HepG2 (cell line): Measurements from ENCODE around the gene MYH10. TPM values are rescaled to one million over a fixed set of nuclear protein-coding genes. Genes with fewer than 3 reads are reported as not detected.
A peak's percentile ranks its signal among the peaks of the same experiment; 100 is the strongest.

Experiments used
- LCORL ChIP-seq, 2 experiments: fragments of 450-650 bp in 1 of 2; sonication (generic) in 1 of 2; formaldehyde crosslinking in 1 of 2; IDR thresholded peaks; 2 replicates each; pipeline versions ENCODE4 v1.5.0 to v1.6.1; 2017 to 2020; ENCODE audit warnings: antibody characterized with exemption in 1 of 2, missing genetic modification reagents in 1 of 2
- NCOA2 ChIP-seq: sonication (generic); formaldehyde crosslinking; IDR thresholded peaks from 2 replicates; pipeline ENCODE4 v1.8.0; 2022; ENCODE audit warnings: inconsistent platforms
- RBFOX2 ChIP-seq: fragments of 200-400 bp; formaldehyde crosslinking; IDR thresholded peaks from 2 replicates; pipeline ENCODE4 v1.6.1; 2017; ENCODE audit warnings: low read depth, mild to moderate bottlenecking, low read length
- SCMH1 ChIP-seq: sonication (generic); formaldehyde crosslinking; IDR thresholded peaks from 2 replicates; pipeline ENCODE4 v1.9.0; 2021; ENCODE audit warnings: missing genetic modification reagents, mild to moderate bottlenecking, borderline replicate concordance
- YY1 ChIP-seq: IDR thresholded peaks from 2 replicates; pipeline ENCODE4 v1.6.1; 2011; ENCODE audit warnings: low read length, low read depth, moderate library complexity, mild to moderate bottlenecking; ENCODE audit not compliant: insufficient read depth, insufficient replicate concordance
- ZBTB3 ChIP-seq: sonication (generic); formaldehyde crosslinking; IDR thresholded peaks from 2 replicates; pipeline ENCODE4 v1.4.0; 2020; ENCODE audit warnings: low read depth, mild to moderate bottlenecking, moderate library complexity, missing genetic modification reagents, borderline replicate concordance
- ZKSCAN8 ChIP-seq: IDR thresholded peaks from 2 replicates; pipeline ENCODE4 v1.6.1; 2016; ENCODE audit warnings: borderline replicate concordance, missing genetic modification reagents, missing compliant biosample characterization
- ZNF12 ChIP-seq: sonication (generic); formaldehyde crosslinking; IDR thresholded peaks from 2 replicates; pipeline ENCODE4 v1.5.0; 2020; ENCODE audit warnings: missing genetic modification reagents
- ZNF124 ChIP-seq: sonication (generic); formaldehyde crosslinking; IDR thresholded peaks from 2 replicates; pipeline ENCODE4 v1.4.0; 2020; ENCODE audit warnings: missing genetic modification reagents
- ZNF253 ChIP-seq: sonication (generic); formaldehyde crosslinking; IDR thresholded peaks from 2 replicates; pipeline ENCODE4 v1.8.0; 2022; ENCODE audit warnings: mild to moderate bottlenecking, missing genetic modification reagents, borderline replicate concordance
- ZNF530 ChIP-seq: sonication (generic); formaldehyde crosslinking; IDR thresholded peaks from 2 replicates; pipeline ENCODE4 v1.5.0; 2020; ENCODE audit warnings: low read depth, mild to moderate bottlenecking, missing genetic modification reagents
- ZNF547 ChIP-seq: sonication (generic); formaldehyde crosslinking; IDR thresholded peaks from 2 replicates; pipeline ENCODE4 v1.5.1; 2020; ENCODE audit warnings: mild to moderate bottlenecking, missing genetic modification reagents
- ZNF549 ChIP-seq: sonication (generic); formaldehyde crosslinking; IDR thresholded peaks from 2 replicates; pipeline ENCODE4 v1.5.0; 2020; ENCODE audit warnings: missing genetic modification reagents
- polyA plus RNA-seq, 8 experiments: library from polyadenylated mRNA; depleted of rRNA in 3 of 8; stranded (reverse) in 7 of 8; unstranded in 1 of 8; fragments of >200 nt; fragmentation: Illumina TruSeq in 4 of 8; extraction: Trizol in 4 of 8; gene quantifications; 2 replicates each; pipeline versions ENCODE4 v1.2.1 to v1.2.3, GENCODE V29; 2011 to 2016; ENCODE audit warnings: low read depth in 4 of 8, missing spikeins in 1 of 8, mixed read lengths in 1 of 8; ENCODE audit not compliant: insufficient read depth in 1 of 8
- total RNA-seq, 5 experiments: library from RNA; depleted of rRNA; stranded (reverse); fragments of >200 nt; fragmentation: Illumina TruSeq; extraction: Trizol; gene quantifications; 2 replicates each; pipeline ENCODE4 v1.2.3, GENCODE V29; 2016; ENCODE audit warnings: low read depth in 1 of 5
- TF ChIP-seq, protein P1 (sequence below): sonication (generic); formaldehyde crosslinking; IDR thresholded peaks from 2 replicates; pipeline ENCODE4 v1.8.1; 2023; ENCODE audit warnings: mild to moderate bottlenecking, inconsistent platforms, moderate library complexity, missing genetic modification reagents, borderline replicate concordance
- TF ChIP-seq, protein P2 (sequence below), 2 experiments: sonication (generic) in 1 of 2; formaldehyde crosslinking in 1 of 2; IDR thresholded peaks; 2 replicates each; pipeline versions ENCODE4 v1.4.0 to v1.6.1; 2016 to 2020; ENCODE audit warnings: borderline replicate concordance in 1 of 2, low read depth in 1 of 2, mild to moderate bottlenecking in 1 of 2, missing genetic modification reagents in 1 of 2
- TF ChIP-seq, protein P3 (sequence below): IDR thresholded peaks from 2 replicates; pipeline ENCODE4 v1.6.1; 2016
- TF ChIP-seq, protein P4 (sequence below): sonication (generic); formaldehyde crosslinking; conservative IDR thresholded peaks from 2 replicates; pipeline ENCODE4 v1.4.0; 2020; ENCODE audit warnings: missing genetic modification reagents
- TF ChIP-seq, protein P5 (sequence below): sonication (generic); formaldehyde crosslinking; conservative IDR thresholded peaks from 2 replicates; pipeline ENCODE4 v1.4.0; 2020; ENCODE audit warnings: missing genetic modification reagents

MYH10 gene
- total and polyA plus RNA-seq, 2 of the 13 experiments (the other 11 are each of a cell fraction or from before 2014, with no cell fraction given), result 43.4 to 68.6 TPM

DNA sequence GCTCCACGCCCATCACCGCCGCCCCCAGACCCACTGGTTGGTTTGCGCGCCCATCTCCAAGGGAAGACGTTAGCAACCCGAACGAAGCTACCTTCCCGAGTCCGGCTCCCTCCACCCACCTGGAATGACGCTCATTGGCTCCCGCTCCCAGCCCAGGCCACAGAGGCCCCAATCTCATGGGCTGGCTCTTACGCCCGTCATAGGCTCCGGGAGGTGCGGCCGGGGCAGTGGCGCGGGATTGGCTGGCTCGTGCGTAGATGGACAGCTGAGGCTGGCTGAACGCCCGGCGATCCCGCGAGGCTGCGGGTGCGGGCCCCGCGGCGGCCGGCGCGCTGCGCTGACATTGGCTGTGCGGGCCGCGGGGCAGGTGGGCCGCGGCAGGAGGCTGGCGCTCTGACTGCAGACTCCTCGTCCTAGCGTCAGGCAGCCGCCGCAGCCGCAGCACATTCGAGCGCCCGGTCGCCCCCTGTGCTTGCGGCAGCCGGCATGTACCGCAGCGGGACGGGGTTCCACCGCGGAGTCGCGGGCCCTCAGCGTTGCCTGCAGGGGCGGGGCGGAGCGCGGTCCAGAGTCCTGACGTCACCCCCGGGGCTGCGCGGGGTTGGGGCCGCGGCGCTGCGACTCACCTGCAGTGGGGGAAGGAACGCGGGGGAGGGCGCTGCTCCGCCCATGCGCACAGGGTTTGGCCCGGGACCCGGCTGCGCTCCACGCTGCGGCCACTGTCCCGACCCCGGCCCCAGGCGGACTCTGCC, 453 bp upstream of the MYH10 start (continued):
- TF ChIP-seq ZNF549 (CRISPR knock-in tag) (no peak), RBFOX2 (peak; percentile 92), ZNF530 (CRISPR knock-in tag) (no peak), NCOA2 (CRISPR knock-in tag) (no peak; the same call in 1 of the 2 replicates), ZBTB3 (no peak), YY1 (peak; percentile 8), ZKSCAN8 (no peak), ZNF124 (no peak), ZNF253 (no peak), SCMH1 (no peak), ZNF547 (CRISPR knock-in tag) (peak; percentile 78), ZNF12 (CRISPR knock-in tag) (no peak), LCORL (IDR thresholded peaks at IDR 0.05) (no peak), LCORL (CRISPR knock-in tag; IDR thresholded peaks at IDR 0.05) (peak; percentile 87; the same call in 1 of the 2 replicates)
- TF ChIP-seq, protein P1, sequence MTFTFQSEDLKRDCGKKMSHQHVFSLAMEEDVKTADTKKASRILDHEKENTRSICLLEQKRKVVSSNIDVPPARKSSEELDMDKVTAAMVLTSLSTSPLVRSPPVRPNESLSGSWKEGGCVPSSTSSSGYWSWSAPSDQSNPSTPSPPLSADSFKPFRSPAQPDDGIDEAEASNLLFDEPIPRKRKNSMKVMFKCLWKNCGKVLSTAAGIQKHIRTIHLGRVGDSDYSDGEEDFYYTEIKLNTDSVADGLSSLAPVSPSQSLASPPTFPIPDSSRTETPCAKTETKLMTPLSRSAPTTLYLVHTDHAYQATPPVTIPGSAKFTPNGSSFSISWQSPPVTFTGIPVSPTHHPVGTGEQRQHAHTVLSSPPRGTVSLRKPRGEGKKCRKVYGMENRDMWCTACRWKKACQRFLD (CRISPR knock-in tag), result no peak
- TF ChIP-seq, protein P2, sequence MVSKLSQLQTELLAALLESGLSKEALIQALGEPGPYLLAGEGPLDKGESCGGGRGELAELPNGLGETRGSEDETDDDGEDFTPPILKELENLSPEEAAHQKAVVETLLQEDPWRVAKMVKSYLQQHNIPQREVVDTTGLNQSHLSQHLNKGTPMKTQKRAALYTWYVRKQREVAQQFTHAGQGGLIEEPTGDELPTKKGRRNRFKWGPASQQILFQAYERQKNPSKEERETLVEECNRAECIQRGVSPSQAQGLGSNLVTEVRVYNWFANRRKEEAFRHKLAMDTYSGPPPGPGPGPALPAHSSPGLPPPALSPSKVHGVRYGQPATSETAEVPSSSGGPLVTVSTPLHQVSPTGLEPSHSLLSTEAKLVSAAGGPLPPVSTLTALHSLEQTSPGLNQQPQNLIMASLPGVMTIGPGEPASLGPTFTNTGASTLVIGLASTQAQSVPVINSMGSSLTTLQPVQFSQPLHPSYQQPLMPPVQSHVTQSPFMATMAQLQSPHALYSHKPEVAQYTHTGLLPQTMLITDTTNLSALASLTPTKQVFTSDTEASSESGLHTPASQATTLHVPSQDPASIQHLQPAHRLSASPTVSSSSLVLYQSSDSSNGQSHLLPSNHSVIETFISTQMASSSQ (IDR thresholded peaks at IDR 0.05; ENCODE audit: low read depth), result no peak
- TF ChIP-seq, protein P2 (CRISPR knock-in tag; IDR thresholded peaks at IDR 0.05; ENCODE audit: borderline replicate concordance), result peak; percentile 45; the same call in 1 of the 2 replicates
- TF ChIP-seq, protein P3, sequence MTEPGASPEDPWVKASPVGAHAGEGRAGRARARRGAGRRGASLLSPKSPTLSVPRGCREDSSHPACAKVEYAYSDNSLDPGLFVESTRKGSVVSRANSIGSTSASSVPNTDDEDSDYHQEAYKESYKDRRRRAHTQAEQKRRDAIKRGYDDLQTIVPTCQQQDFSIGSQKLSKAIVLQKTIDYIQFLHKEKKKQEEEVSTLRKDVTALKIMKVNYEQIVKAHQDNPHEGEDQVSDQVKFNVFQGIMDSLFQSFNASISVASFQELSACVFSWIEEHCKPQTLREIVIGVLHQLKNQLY (CRISPR knock-in tag), result 0 out of 2 replicates have a peak, but pooled peaks have one; percentile 28
- TF ChIP-seq, protein P4, sequence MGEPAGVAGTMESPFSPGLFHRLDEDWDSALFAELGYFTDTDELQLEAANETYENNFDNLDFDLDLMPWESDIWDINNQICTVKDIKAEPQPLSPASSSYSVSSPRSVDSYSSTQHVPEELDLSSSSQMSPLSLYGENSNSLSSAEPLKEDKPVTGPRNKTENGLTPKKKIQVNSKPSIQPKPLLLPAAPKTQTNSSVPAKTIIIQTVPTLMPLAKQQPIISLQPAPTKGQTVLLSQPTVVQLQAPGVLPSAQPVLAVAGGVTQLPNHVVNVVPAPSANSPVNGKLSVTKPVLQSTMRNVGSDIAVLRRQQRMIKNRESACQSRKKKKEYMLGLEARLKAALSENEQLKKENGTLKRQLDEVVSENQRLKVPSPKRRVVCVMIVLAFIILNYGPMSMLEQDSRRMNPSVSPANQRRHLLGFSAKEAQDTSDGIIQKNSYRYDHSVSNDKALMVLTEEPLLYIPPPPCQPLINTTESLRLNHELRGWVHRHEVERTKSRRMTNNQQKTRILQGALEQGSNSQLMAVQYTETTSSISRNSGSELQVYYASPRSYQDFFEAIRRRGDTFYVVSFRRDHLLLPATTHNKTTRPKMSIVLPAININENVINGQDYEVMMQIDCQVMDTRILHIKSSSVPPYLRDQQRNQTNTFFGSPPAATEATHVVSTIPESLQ (CRISPR knock-in tag), result peak; percentile 57; the same call in 1 of the 2 replicates
- TF ChIP-seq, protein P5, sequence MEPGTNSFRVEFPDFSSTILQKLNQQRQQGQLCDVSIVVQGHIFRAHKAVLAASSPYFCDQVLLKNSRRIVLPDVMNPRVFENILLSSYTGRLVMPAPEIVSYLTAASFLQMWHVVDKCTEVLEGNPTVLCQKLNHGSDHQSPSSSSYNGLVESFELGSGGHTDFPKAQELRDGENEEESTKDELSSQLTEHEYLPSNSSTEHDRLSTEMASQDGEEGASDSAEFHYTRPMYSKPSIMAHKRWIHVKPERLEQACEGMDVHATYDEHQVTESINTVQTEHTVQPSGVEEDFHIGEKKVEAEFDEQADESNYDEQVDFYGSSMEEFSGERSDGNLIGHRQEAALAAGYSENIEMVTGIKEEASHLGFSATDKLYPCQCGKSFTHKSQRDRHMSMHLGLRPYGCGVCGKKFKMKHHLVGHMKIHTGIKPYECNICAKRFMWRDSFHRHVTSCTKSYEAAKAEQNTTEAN (CRISPR knock-in tag), result peak; percentile 29; the same call in 1 of the 2 replicates
